ENCODE results near the gene KCNN1.

DNA sequence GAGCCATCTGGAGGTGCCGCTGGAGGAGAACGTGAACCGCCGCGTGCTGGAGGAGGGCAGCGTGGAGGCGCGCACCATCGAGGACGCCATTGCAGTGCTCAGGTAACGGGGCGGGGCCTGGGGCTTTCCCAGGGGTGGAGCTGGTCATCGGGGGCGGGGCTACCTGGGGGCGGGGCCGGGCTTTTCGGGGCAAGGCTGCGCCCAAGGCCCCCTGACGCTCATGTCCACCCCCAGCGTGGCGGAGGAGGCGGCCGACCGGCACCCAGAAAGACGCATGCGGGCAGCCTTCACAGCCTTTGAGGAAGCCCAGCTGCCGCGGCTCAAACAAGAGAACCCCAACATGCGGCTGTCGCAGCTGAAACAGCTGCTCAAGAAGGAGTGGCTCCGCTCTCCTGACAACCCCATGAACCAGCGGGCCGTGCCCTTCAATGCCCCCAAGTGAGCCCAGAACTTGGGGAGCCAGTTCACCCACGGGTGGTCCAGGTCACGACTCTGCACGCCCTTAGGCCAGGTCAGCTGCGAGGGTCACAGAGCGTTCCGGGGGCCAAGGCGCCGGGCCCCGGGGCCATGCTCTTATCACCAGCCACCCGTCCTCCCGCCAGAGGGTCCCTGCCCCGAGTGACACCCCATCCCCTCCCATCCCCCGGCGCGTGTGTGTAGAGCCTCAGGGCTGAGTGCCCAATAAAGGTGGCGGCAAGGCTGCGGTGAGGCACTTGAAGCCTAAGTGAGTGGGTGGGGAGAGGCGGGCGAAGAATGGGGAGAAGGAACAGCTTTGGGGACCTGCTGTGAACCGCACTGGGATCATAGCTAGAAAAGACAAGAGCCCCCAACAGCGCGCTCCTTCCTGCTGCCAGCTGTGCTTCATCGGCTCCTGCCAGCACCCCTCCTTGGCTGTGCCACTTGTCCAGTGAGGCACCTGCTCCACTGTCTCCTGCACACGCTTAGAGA is 23.4 kb upstream of the KCNN1 start:
- TF ChIP-seq, protein P1, sequence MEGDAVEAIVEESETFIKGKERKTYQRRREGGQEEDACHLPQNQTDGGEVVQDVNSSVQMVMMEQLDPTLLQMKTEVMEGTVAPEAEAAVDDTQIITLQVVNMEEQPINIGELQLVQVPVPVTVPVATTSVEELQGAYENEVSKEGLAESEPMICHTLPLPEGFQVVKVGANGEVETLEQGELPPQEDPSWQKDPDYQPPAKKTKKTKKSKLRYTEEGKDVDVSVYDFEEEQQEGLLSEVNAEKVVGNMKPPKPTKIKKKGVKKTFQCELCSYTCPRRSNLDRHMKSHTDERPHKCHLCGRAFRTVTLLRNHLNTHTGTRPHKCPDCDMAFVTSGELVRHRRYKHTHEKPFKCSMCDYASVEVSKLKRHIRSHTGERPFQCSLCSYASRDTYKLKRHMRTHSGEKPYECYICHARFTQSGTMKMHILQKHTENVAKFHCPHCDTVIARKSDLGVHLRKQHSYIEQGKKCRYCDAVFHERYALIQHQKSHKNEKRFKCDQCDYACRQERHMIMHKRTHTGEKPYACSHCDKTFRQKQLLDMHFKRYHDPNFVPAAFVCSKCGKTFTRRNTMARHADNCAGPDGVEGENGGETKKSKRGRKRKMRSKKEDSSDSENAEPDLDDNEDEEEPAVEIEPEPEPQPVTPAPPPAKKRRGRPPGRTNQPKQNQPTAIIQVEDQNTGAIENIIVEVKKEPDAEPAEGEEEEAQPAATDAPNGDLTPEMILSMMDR (IDR thresholded peaks at IDR 0.05; ENCODE audit: insufficient read depth, low read depth, low read length), result no peak
- TF ChIP-seq EZH2 (IDR thresholded peaks at IDR 0.05; ENCODE audit: insufficient read depth, low read length), result no peak
